ENCODE data around the gene CACHD1.

DNA sequence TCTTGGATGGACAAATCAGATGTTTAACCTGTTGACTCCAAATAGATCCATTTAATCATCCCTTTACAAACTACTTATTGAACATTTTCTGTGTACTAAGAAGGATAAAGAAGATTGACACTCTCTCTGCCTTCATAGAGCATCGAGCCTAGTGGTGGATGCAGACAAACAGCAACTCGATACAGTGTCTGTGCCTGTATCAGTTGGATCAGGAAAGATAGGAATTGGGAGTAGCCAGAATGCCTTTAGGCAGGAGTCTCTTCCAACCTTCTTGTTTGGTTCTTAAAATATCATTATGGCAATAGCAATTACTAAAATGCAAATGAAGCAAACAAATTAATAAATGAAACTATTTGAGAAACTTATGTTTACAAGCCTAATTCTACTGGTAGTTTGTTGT is 185.9 kb downstream of the CACHD1 start:
- no peak for TF ChIP-seq CTCF (IDR thresholded peaks at IDR 0.05)
- no peak for TF ChIP-seq POLR2A (IDR thresholded peaks at IDR 0.05)
